ENCODE data around the gene TMEM242. TPM values are rescaled to one million over a fixed set of nuclear protein-coding genes. Genes with fewer than 3 reads are reported as not detected.

The TMEM242 gene
- total RNA-seq, 4 donors from 2014 or later, result 0.20 to 8.4 (median 5.8) TPM

GRCh38 chr6:157254538-157254937 is 68.8 kb downstream of the TMEM242 start:
- H3K27ac ChIP-seq, result no peak overlapping the region
- H3K4me1 ChIP-seq, result peaks cover 0 to 3% (median 0%) of the 10 kb centered on the region in 4 donors
- no peaks in the 10 kb centered on the region for H3K27me3 ChIP-seq
- in situ Hi-C loops (cut with MboI; ENCODE audit: low pct_ligation_motif_present in 1 of 4, low pct_unique_long_range_greater_than_20kb in 1 of 4, low sequenced_read_pairs in 3 of 4) (no loop called here), intact Hi-C loops (cut with DNase I; ENCODE audit: low total_unique reads) (no loop called here)
- 85 to 91% methylated on average over 3 of the region's 3 CpGs for WGBS, 2 donors (ENCODE audit: low coverage in 1 of 2)
- no peaks in the 10 kb centered on the region for H3K36me3 ChIP-seq
- no peak for DNase-seq
- no peak for TF ChIP-seq EP300 (IDR thresholded peaks at IDR 0.05; ENCODE audit: low read depth)
- no peak for TF ChIP-seq POLR2AphosphoS5 (IDR thresholded peaks at IDR 0.05)
- no peak for TF ChIP-seq POLR2A (IDR thresholded peaks at IDR 0.05)
- TF ChIP-seq, protein P1, sequence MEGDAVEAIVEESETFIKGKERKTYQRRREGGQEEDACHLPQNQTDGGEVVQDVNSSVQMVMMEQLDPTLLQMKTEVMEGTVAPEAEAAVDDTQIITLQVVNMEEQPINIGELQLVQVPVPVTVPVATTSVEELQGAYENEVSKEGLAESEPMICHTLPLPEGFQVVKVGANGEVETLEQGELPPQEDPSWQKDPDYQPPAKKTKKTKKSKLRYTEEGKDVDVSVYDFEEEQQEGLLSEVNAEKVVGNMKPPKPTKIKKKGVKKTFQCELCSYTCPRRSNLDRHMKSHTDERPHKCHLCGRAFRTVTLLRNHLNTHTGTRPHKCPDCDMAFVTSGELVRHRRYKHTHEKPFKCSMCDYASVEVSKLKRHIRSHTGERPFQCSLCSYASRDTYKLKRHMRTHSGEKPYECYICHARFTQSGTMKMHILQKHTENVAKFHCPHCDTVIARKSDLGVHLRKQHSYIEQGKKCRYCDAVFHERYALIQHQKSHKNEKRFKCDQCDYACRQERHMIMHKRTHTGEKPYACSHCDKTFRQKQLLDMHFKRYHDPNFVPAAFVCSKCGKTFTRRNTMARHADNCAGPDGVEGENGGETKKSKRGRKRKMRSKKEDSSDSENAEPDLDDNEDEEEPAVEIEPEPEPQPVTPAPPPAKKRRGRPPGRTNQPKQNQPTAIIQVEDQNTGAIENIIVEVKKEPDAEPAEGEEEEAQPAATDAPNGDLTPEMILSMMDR (IDR thresholded peaks at IDR 0.05), result no peak
- no peaks in the 10 kb centered on the region for H3K9me3 ChIP-seq
- no peak overlapping the region for H3K4me3 ChIP-seq

GRCh38 chr6:157253699-157254098 is 69.6 kb downstream of the TMEM242 start:
- Histone ChIP-seq H3K27me3 (no peaks in the 10 kb centered on the region), H3K36me3 (no peaks in the 10 kb centered on the region), H3K4me3 (no peak overlapping the region), H3K4me1 (peaks cover 0 to 3% (median 0%) of the 10 kb centered on the region in 4 donors), H3K9me3 (no peaks in the 10 kb centered on the region), H3K27ac (no peak overlapping the region)
- intact Hi-C loops (cut with DNase I; ENCODE audit: low total_unique reads), result no loop called here
- WGBS, 2 donors (ENCODE audit: low coverage in 1 of 2), result 28 to 52% methylated on average over 7 of the region's 7 CpGs
- no peak for DNase-seq
- in situ Hi-C loops (cut with MboI; ENCODE audit: low pct_ligation_motif_present in 1 of 4, low pct_unique_long_range_greater_than_20kb in 1 of 4, low sequenced_read_pairs in 3 of 4), result no loop called here
- TF ChIP-seq, protein P1 (IDR thresholded peaks at IDR 0.05), result no peak
- TF ChIP-seq EP300 (IDR thresholded peaks at IDR 0.05; ENCODE audit: low read depth) (no peak), POLR2AphosphoS5 (IDR thresholded peaks at IDR 0.05) (no peak), POLR2A (IDR thresholded peaks at IDR 0.05) (no peak)

GRCh38 chr6:157253017-157253416 is 70.3 kb downstream of the TMEM242 start:
- H3K27ac ChIP-seq, result no peak overlapping the region
- no peak overlapping the region for H3K4me3 ChIP-seq
- no peaks in the 10 kb centered on the region for H3K27me3 ChIP-seq
- in situ Hi-C loops (cut with MboI; ENCODE audit: low pct_ligation_motif_present in 1 of 4, low pct_unique_long_range_greater_than_20kb in 1 of 4, low sequenced_read_pairs in 3 of 4), result no loop called here
- H3K36me3 ChIP-seq, result no peaks in the 10 kb centered on the region
- DNase-seq, result no peak
- peaks cover 0 to 3% (median 0%) of the 10 kb centered on the region in 4 donors for H3K4me1 ChIP-seq
- no peaks in the 10 kb centered on the region for H3K9me3 ChIP-seq
- intact Hi-C loops (cut with DNase I; ENCODE audit: low total_unique reads), result no loop called here
- whole genome bisulfite sequencing, 2 donors (ENCODE audit: low coverage in 1 of 2), result 89% methylated on average over 7 of the region's 7 CpGs; no CpG with 5 or more reads in 1 of the 2 donors
- TF ChIP-seq POLR2A (IDR thresholded peaks at IDR 0.05), result no peak
- TF ChIP-seq EP300 (IDR thresholded peaks at IDR 0.05; ENCODE audit: low read depth), result no peak
- TF ChIP-seq, protein P1 (IDR thresholded peaks at IDR 0.05), result no peak

DNA sequence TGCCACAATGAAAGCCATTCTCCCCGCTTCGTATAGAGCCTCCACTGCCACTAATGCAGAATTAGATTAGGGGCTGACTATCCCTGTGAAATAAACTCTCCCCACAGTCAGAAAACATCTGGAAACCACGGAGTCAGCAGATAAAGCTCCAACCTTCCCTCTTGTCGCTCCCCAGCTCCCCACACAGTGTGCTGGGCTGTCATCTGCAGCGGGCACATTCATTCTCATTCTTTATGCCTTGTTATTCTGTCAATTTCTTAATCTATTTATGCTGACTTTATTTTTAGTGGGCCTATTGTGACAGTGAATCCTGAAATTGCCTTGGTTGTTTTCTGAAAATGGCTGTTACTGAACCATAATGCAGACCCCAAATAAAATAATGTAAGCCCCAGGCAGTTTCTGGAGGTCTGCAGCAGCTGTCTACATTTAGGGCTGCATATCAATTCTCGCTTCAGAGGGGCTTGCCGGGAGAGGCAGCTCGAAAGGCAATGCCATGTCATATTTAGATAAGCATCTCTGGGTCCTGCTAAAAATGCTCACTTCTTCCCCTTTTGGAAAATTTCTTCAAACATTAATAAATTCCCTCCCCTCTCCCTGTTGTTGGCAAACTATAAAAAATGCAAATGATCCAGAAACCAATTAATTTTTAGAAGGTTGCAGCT is 71.6 kb downstream of the TMEM242 start:
- TF ChIP-seq POLR2A (IDR thresholded peaks at IDR 0.05) (no peak), EP300 (IDR thresholded peaks at IDR 0.05; ENCODE audit: low read depth) (no peak), POLR2AphosphoS5 (IDR thresholded peaks at IDR 0.05) (no peak)
- TF ChIP-seq, protein P1 (IDR thresholded peaks at IDR 0.05), result no peak
- 81 to 83% methylated on average over 1 to 8 of the region's 8 CpGs for WGBS, 2 donors (ENCODE audit: low coverage in 1 of 2)
- in situ Hi-C loops (cut with MboI; ENCODE audit: low pct_ligation_motif_present in 1 of 4, low pct_unique_long_range_greater_than_20kb in 1 of 4, low sequenced_read_pairs in 3 of 4), result no loop called here

More for the DNA sequence above, 71.6 kb downstream of the TMEM242 start:
- Histone ChIP-seq H3K4me1 (peaks cover 0 to 3% (median 0%) of the 10 kb centered on the region in 4 donors), H3K9me3 (no peaks in the 10 kb centered on the region), H3K36me3 (no peaks in the 10 kb centered on the region), H3K4me3 (no peak overlapping the region), H3K27me3 (no peaks in the 10 kb centered on the region), H3K27ac (no peak overlapping the region)
- DNase-seq, result no peak
- intact Hi-C loops (cut with DNase I; ENCODE audit: low total_unique reads), result no loop called here
